GM23338 (cell line): ENCODE measurements around the gene TMPRSS6. TPM values are rescaled to one million over a fixed set of nuclear protein-coding genes. Genes with fewer than 3 reads are reported as not detected.

Experiments used
- ATAC-seq: fragments of 200-7000 bp; cut with Tn5 transposase; 3 replicates; pipeline ENCODE4 v1.9.1; 2020
- DNase-seq: peaks from one replicate; pipeline ENCODE4 v3.0.0-alpha.2; 2015; ENCODE audit warnings: low spot score
- H2AFZ ChIP-seq: fragments of 200-600 bp; sonication (generic); 2 replicates; pipeline ENCODE4 v1.8.0; 2016; ENCODE audit warnings: antibody characterized with exemption, mild to moderate bottlenecking, moderate library complexity
- H3F3A ChIP-seq: fragments of 200-600 bp; sonication (generic); replicated peaks from 2 replicates; pipeline ENCODE4 v1.8.0; 2017; ENCODE audit warnings: antibody characterized with exemption, mixed run types, low read depth
- H3K27ac ChIP-seq: fragments of 200-600 bp; sonication (generic); 2 replicates; pipeline ENCODE4 v1.6.1; 2016; ENCODE audit warnings: low read depth
- H3K27me3 ChIP-seq: fragments of 200-600 bp; sonication (generic); 2 replicates; pipeline ENCODE4 v1.8.0; 2016; ENCODE audit warnings: mild to moderate bottlenecking, mixed run types, moderate library complexity; ENCODE audit not compliant: insufficient read depth
- H3K36me3 ChIP-seq: fragments of 200-600 bp; sonication (generic); 2 replicates; pipeline ENCODE4 v1.8.0; 2016; ENCODE audit warnings: mild to moderate bottlenecking; ENCODE audit not compliant: insufficient read depth
- H3K4me1 ChIP-seq: fragments of 200-600 bp; sonication (generic); 2 replicates; pipeline ENCODE4 v1.8.0; 2016; ENCODE audit warnings: mild to moderate bottlenecking, moderate library complexity; ENCODE audit not compliant: insufficient read depth
- H3K4me2 ChIP-seq: fragments of 200-600 bp; sonication (generic); 2 replicates; pipeline ENCODE4 v1.7.1; 2017; ENCODE audit warnings: mixed run types
- H3K4me3 ChIP-seq: fragments of 200-600 bp; sonication (generic); 2 replicates; pipeline ENCODE4 v1.6.1; 2016; ENCODE audit warnings: mixed run types
- H3K79me2 ChIP-seq: fragments of 200-600 bp; sonication (generic); replicated peaks from 2 replicates; pipeline ENCODE4 v1.8.0; 2017; ENCODE audit warnings: mild to moderate bottlenecking; ENCODE audit not compliant: insufficient read depth
- H3K9me2 ChIP-seq: fragments of 200-600 bp; sonication (generic); 2 replicates; pipeline ENCODE4 v1.8.0; 2017; ENCODE audit not compliant: insufficient read depth
- H4K20me1 ChIP-seq: fragments of 200-600 bp; sonication (generic); replicated peaks from 2 replicates; pipeline ENCODE4 v1.8.0; 2017; ENCODE audit warnings: mild to moderate bottlenecking; ENCODE audit not compliant: insufficient read depth
- H3K27ac Mint-ChIP-seq: 2 replicates; pipeline ENCODE4 v1.8.0; 2020; ENCODE audit warnings: inconsistent platforms, mild to moderate bottlenecking, moderate library complexity, mixed read lengths
- H3K27me3 Mint-ChIP-seq: 3 replicates; pipeline ENCODE4 v1.8.0; 2022; ENCODE audit warnings: low read depth, mild to moderate bottlenecking, moderate library complexity, mixed read lengths, inconsistent platforms; ENCODE audit not compliant: insufficient read depth, poor library complexity
- H3K36me3 Mint-ChIP-seq: 3 replicates; pipeline ENCODE4 v1.8.0; 2021; ENCODE audit warnings: low read depth, mild to moderate bottlenecking, inconsistent platforms, moderate library complexity, mixed read lengths
- H3K4me1 Mint-ChIP-seq: 3 replicates; pipeline ENCODE4 v1.8.0; 2020; ENCODE audit warnings: mild to moderate bottlenecking, inconsistent platforms, mixed read lengths
- H3K4me3 Mint-ChIP-seq: 3 replicates; pipeline ENCODE4 v1.8.0; 2021; ENCODE audit warnings: moderate library complexity, mild to moderate bottlenecking, inconsistent platforms, mixed read lengths
- H3K9me3 Mint-ChIP-seq: 3 replicates; pipeline ENCODE4 v1.8.0; 2020; ENCODE audit warnings: moderate library complexity, mild to moderate bottlenecking, inconsistent platforms, mixed read lengths
- CREB1 ChIP-seq: fragments of 250-450 bp; sonication (Bioruptor Pico); IDR thresholded peaks from 2 replicates; pipeline ENCODE4 v1.5.0; 2020; ENCODE audit warnings: low read depth, mild to moderate bottlenecking, moderate library complexity
- CTCF ChIP-seq, 2 experiments: fragments of 200-600 bp in 1 of 2; sonication (generic) in 1 of 2; conservative IDR thresholded peaks; 2 replicates each; pipeline versions ENCODE4 v1.5.1 to v1.6.1; 2016 to 2017; ENCODE audit warnings: antibody characterized with exemption in 2 of 2, low read depth in 2 of 2, mild to moderate bottlenecking in 2 of 2, moderate library complexity in 1 of 2
- EZH2 ChIP-seq: fragments of 200-600 bp; sonication (generic); IDR thresholded peaks from one replicate; pipeline ENCODE4 v1.8.0; 2017; ENCODE audit warnings: antibody characterized with exemption, mild to moderate bottlenecking, low read depth; ENCODE audit not compliant: unreplicated experiment
- EZH2phosphoT487 ChIP-seq: fragments of 200-600 bp; sonication (generic); IDR thresholded peaks from one replicate; pipeline ENCODE4 v1.8.1; 2018; ENCODE audit warnings: antibody characterized with exemption; ENCODE audit not compliant: unreplicated experiment
- JUNB ChIP-seq: IDR thresholded peaks from one replicate; pipeline ENCODE4 v1.6.1; 2016; ENCODE audit warnings: antibody characterized with exemption; ENCODE audit not compliant: unreplicated experiment
- POLR2AphosphoS5 ChIP-seq: IDR thresholded peaks from 2 replicates; pipeline ENCODE4 v1.6.1; 2016; ENCODE audit warnings: antibody characterized with exemption, low read depth
- ZNF114 ChIP-seq: fragments of 250-450 bp; sonication (Bioruptor Pico); IDR thresholded peaks from 2 replicates; pipeline ENCODE4 v1.5.0; 2020; ENCODE audit warnings: mild to moderate bottlenecking, moderate library complexity
- ZNF331 ChIP-seq: fragments of 250-450 bp; sonication (Bioruptor Pico); IDR thresholded peaks from 2 replicates; pipeline ENCODE4 v1.5.0; 2020; ENCODE audit warnings: low read depth, mild to moderate bottlenecking, moderate library complexity
- ZNF462 ChIP-seq: fragments of 250-450 bp; sonication (Bioruptor Pico); IDR thresholded peaks from 2 replicates; pipeline ENCODE4 v1.5.0; 2020; ENCODE audit warnings: mild to moderate bottlenecking, moderate library complexity
- polyA plus RNA-seq: library from polyadenylated mRNA; unstranded; fragments of >200 nt; fragmentation: Nextera tagmentation; extraction: Ambion mirVana; gene quantifications from 2 replicates; pipeline ENCODE4 v1.2.1, GENCODE V29; 2016
- total RNA-seq: library from RNA; depleted of rRNA; stranded (reverse); fragments of >200 nt; shearing (Covaris generic); gene quantifications from 2 replicates; pipeline ENCODE4 v1.2.3, GENCODE V29; 2014

TMPRSS6 gene
- total and polyA plus RNA-seq, 2 experiments from 2014 or later, result 0.13 TPM; not detected in 1

- TF ChIP-seq CREB1 (CRISPR knock-in tag) (no peak), EZH2 (no peak), POLR2AphosphoS5 (no peak), ZNF462 (CRISPR knock-in tag) (no peak), ZNF331 (no peak)
Measured at GRCh38 chr22:37069319-37069718, 40.2 kb downstream of the TMPRSS6 start (continued).

GRCh38 chr22:37068859-37069258 is 40.7 kb downstream of the TMPRSS6 start:
- peak; percentile 86 for DNase-seq
- Histone ChIP-seq H3K36me3 (no peaks in the 10 kb centered on the region), H3K27ac (no peak overlapping the region), H3F3A (no peaks in the 10 kb centered on the region), H3K4me3 (peak overlapping the region; percentile 50), H3K4me2 (peak overlapping the region; percentile 75), H3K79me2 (no peaks in the 10 kb centered on the region), H3K27me3 (peaks cover 62% of the 10 kb centered on the region), H2AFZ (peak overlapping the region; percentile 63; the same call in 1 of the 2 replicates), H3K4me1 (peaks cover 5% of the 10 kb centered on the region; the same call in 1 of the 2 replicates), H4K20me1 (no peaks in the 10 kb centered on the region), H3K9me2 (0 out of 2 replicates have a peak, but pooled peaks cover 8% of the 10 kb centered on the region)
- peaks cover 39% of the 10 kb centered on the region for H3K27me3 Mint-ChIP-seq
- peaks cover 15% of the 10 kb centered on the region for H3K4me1 Mint-ChIP-seq
- peaks cover 2% of the 10 kb centered on the region; the same call in 2 of the 3 replicates for H3K36me3 Mint-ChIP-seq
- peak; percentile 94 for ATAC-seq
- H3K9me3 Mint-ChIP-seq, result no peaks in the 10 kb centered on the region; the same call in 2 of the 3 replicates
- no peak; a peak in 1 of 4 replicates for TF ChIP-seq CTCF (conservative IDR thresholded peaks at IDR 0.05; ENCODE audit: low read depth in 2 of 2)
- no peak for TF ChIP-seq ZNF331
- no peak for TF ChIP-seq EZH2phosphoT487
- TF ChIP-seq POLR2AphosphoS5, result peak; percentile 63
- no peak for TF ChIP-seq JUNB
- TF ChIP-seq EZH2, result no peak
- no peak for TF ChIP-seq ZNF114 (CRISPR knock-in tag)
- H3K4me3 Mint-ChIP-seq, result peak overlapping the region; percentile 57
- H3K27ac Mint-ChIP-seq, result no peak overlapping the region
